HG03060 (cell line): ENCODE results near the gene ANKRD16.
A peak's percentile ranks its signal among the peaks of the same experiment; 100 is the strongest.

Experiments used
- ATAC-seq: cut with Tn5 transposase; IDR thresholded peaks from one replicate; pipeline ENCODE4 v1.9.1; 2021; ENCODE audit warnings: low read depth, moderate number of reproducible peaks; ENCODE audit not compliant: unreplicated experiment

Gene ANKRD16

DNA sequence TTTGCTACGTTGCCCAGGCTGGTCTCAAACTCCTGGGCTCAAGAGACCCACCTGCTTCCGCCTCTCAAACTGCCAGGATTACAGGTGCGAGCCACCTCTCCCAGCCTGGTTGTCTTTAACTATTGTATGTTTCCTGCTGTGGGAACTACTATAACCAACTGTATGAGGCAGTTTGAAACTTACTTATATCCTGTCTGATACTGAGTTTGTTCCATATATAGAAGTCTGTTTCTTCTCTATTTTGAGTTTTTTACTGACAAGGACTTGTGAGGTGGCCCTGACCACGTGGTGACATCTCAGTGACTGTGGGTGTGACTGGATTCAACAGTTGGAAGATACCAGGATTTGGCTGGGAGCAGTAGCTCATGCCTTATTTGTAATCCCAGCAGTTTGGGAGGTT is 14.5 kb upstream of the ANKRD16 start:
- ATAC-seq: peak; percentile 85

DNA sequence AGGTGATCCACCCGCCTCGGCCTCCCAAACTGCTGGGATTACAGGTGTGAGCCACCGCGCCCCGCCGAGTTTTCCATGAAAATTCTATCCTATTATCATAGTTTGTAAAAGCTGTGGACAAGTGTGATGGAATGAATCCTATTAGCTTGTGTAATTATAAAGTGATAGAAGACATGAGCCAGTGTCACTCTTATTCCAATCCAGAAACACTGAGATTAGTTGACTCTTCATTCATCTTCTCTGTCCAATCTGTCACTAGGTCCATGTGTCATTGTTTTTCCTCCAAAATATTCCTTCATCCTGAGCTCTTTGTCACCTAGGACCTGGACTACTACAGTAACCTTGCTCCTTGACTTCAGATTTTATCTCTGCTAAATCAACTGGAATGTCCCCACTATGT is 13.9 kb upstream of the ANKRD16 start:
- ATAC-seq: no peak

DNA sequence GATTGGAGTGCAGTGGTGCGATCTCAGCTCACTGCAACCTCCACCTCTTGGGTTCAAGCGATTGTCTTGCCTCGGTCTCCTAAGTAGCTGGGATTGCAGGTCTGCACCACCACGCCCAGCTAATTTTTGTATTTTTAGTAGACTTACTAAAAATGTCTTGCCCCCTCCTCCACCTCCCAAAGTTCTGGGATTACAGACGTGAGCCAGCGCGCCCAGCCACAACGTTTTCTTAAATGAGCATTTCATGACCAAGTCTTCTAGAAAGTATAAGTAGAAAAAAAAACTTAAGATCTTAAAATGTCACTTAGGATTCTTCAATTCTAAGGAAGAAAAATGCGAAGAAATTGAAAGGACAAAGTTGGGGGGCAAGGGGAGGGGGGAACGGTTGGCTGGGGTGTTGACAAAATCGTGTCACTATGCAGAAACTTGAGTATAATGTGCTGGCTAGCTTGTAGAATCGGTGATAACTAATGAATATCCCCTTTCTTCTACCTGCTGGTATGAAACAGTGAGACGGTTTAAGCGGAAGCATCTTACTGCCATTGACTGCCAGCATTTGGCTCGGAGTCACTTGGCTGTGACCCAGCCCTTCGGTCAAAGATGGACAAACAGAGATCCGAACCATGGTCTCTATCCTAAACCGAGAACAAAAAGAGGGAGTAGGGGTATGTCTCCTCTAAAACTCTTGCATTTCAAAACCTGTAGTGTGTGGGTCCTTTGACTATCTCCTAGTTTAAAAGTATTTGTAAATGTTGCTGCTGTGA is 13.0 kb upstream of the ANKRD16 start:
- ATAC-seq: no peak

DNA sequence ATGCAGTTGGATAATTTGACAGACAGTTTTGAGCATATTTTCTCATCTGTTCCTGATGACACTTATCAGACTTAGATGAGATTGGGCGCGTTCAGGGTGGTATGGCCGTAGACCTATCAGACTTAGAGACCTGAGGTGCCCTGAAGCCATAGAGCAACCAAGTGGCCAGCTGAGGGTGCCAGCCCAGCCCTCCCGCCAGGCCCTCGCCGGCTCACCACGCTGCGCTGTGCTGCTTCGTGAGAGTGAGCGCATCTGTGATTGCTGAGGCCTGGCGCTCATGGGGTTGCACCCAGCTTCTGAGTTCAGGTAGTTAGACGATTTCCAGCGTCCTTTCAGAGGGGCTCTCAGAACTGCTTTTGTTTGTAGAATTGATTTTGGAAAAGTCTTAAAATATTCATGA is 10.6 kb upstream of the ANKRD16 start:
- ATAC-seq: no peak

DNA sequence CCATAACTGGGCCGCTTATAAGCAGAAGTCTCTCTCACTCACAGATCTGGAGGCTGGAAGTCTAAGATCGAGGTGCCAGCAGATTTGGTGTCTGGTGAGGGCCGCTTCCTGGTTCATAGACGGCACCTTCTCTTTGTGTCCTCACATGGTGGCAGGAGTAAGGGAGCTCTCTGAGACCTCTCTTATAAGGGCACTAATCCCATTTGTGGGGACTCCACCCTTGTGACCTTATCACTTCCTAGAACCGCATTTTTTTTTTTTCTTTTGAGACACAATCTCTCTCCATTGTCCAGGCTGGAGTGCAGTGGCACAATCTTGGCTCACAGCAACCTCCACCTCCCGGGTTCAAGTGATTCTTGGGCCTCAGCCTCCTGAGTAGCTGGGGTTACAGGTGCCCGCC is 8.5 kb upstream of the ANKRD16 start:
- no peak for ATAC-seq

DNA sequence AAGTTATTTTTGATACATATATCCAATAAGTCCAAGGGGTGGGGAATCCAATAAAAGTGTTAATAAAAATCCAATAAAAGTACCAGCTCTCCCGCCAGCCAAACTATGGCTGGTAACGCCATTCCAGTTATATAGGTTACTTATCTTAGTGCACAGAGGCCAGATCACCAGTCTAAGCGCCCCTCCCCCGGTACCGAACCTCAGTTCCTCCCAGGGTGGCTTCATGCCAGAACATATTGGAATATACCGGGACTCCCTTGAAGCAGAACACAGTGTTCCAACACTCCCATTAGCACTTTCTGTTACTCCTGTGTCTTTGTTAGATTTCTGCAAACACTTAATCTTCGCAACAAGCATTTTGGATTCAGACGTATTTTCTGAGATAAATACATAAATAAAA is 7.8 kb upstream of the ANKRD16 start:
- no peak for ATAC-seq

DNA sequence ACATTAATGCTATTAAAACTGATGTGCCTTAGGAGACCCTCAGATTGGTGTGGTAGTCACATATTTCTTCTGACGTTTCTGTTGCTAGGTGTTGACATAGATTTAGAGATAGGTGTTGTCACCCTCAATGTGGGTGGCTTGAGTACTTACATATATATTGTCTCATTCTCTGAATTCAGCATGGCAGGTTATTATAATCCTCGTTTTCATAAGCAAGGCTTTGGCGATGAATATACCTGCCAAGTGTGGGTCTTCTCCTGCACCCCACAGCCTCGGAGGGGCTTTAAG is 7.3 kb upstream of the ANKRD16 start:
- ATAC-seq: no peak

DNA sequence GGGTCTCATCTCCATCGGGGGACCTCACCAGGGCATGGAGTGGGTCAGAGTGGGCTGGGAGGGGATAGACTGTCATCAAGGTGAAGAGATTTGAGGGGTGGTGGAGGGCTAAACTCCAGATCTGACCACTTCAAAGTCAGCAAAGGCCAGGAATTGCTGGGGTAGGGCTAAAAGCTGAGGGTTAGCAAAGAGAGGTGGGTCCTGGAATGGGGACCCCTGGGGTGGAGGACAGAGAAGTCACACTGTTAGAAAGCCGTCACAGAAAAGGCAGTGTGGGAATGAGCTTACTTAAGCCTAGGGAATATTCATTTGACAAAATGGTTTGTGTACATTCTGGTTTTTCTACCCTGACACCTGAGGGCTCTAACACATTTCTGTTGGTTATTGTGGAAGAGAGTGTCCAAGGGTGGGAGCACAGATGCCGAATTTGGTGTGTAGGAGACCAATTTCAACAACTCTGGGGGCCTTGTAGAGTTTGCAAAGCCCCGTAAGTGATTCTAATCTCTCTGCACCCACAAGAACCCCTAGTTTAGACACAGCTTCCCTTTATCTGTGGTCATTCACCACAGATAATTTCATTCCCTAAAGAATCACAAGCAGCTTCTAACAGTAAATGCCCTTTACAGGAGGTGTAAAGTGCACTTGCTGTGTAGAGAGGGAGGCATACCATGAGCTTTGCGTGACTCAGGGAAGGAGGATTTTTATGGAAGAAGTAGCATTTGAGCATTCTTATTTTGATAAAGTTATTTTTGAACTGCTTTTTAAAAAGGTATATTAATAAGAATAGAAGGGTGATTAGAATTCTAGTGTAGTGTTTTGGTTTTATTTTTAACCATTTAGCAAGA is 6.7 kb upstream of the ANKRD16 start:
- no peak for ATAC-seq

DNA sequence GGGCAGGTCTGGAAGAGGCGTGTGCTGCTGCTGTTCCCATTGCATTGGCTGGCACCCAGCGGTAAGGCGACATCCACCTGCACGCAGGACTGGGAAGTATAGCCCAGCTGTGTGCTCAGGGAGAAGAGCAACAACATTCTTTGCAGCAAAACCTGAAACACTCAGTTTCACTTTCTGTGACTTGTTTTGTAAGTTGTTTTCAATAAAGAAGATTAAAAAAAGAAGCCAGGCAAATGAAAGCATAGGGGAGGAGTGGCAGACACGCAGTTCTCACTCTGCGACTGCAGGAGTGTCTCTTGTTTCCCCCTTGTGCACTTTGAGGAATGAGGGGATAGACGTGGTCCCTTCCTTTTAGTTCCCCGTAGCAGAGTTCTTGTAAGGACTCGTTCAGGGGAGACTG is 6.1 kb upstream of the ANKRD16 start:
- peak; percentile 75 for ATAC-seq

DNA sequence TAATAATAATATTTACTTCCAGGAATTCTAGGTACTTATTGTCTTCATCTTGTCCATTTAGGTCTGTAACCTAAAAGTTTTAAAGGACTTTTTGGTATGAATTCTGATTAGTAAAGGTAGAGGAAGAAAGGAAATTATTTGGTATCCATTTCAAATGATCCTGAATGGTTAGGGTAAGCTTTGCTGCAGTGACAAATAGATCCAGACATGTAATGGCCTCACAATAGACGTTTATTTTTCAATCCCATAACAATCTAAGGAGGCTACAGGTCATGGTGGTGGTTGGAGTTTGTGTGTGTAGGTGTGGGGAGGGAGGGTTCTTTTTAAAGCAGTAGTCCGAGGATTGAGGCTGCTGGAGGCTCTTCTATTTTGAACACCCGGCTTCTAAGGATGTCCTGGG is 5.7 kb upstream of the ANKRD16 start:
- ATAC-seq: no peak

DNA sequence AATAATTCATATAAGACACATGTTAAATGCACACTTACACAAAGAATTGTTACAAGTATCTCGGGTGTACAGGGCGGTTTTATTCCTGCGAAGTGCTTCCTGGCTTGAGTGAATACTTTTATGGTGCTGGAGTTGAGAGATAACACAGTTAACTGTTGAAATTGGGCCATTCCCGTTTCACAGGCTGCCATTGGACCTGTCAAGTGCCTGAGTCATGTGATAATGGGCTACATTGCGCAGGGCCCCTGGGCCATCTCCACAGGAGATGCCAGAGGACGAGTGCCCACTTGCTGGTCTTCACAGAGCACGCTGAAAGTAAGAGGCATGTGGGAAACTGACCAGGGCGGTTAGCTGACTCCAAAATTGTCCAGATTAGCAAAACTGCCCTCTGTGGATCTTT is 5.2 kb upstream of the ANKRD16 start:
- ATAC-seq: no peak

DNA sequence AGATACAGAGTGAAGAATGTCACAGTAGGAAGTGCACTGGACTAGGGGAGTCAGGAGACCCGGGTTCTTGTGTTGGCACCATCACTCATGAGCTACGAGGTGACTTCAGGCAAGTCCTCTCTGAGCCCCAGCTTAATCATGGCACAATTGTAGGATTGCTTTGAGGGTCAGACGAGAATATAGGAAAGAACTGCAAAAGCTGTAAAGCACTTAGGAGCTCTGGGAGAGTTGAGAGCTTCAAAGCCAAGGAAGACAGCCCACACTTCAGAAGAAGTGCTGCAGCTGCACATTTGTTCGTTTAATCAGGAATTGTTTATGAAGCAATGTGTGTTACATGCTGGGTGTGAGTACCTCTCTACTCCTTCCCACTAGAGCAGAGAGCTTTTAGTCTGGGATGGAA is 4.7 kb upstream of the ANKRD16 start:
- no peak for ATAC-seq

DNA sequence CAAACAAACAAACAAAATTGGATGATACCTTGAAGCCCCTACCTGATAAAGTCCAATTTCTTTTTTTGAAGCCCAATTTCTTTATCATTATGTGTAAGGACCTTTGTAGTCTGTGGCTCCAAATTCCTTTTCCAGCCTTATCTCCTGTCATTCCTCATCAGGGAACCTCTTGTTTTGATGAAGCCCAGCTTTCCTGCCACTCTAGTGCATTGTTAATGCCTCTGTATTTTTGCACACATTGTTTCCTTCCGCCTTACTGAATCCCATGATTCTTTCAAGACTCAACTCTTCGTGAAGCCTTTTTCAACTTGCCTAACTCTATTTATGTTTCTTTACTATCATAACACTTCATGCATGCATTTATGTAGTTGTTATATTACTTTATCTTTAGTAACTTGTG is 3.6 kb upstream of the ANKRD16 start:
- no peak for ATAC-seq

DNA sequence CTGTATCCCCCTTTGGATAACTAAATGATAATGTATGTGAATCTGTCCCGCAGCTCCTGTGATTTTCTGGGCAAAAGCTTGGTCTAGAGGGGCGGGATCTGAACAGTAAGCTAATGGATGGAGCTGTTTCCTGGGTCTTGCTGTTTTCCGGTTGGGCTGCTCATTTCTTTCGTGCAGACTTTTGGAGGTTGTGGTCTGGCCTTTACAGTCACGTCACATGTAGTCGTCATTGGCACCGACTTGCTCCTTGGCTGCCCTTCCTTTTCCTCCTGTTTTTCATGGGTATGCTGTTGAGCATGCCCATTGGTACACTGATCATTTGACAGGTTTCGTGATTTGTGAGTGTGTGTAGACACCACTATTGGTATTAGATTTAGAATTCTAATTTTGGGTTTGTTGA is 2.3 kb upstream of the ANKRD16 start:
- ATAC-seq: no peak

DNA sequence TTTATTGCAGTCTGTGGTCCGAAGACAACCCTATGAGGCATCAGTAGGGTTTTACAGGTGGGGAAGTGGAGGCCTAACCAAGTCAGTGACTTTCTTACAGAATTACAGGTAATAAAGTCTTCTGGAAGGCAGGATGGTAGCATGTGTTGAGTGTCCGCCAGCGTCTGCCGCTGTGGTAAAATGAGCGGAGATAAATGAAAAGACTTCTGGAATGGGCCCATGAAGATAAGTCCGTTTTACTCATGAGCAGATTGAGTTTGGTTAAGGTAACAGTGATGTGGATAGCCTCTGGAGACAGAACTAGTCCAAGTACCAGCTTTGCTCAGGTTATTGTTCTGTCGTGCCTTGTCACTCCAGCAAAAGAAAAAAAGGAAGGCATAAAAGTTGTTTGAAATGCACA is 1.3 kb upstream of the ANKRD16 start:
- ATAC-seq: no peak

DNA sequence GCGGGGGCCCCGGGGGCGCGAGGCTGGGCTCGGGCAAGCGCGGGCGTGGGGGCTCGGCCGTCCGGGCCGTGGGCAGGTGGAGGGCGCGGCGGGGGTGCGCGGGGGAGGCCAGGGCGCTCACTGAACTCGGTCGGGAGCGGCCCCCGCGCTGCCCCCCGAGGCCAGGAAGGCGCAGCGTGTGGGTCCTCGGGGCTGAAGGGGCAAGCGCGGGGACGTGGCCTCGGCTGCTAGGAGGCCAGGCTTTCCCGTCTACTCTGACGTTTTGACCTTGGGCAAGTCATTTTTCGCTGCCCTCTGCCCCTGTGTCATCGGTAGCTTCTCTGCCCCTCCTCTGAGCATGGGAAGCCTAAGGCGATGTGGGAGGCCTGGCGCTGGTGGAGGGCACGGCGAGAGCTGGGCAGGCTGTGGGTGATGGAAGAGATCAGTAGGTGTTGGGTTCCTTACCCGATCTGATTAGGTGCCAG is 791 bp upstream of the ANKRD16 start:
- no peak for ATAC-seq

DNA sequence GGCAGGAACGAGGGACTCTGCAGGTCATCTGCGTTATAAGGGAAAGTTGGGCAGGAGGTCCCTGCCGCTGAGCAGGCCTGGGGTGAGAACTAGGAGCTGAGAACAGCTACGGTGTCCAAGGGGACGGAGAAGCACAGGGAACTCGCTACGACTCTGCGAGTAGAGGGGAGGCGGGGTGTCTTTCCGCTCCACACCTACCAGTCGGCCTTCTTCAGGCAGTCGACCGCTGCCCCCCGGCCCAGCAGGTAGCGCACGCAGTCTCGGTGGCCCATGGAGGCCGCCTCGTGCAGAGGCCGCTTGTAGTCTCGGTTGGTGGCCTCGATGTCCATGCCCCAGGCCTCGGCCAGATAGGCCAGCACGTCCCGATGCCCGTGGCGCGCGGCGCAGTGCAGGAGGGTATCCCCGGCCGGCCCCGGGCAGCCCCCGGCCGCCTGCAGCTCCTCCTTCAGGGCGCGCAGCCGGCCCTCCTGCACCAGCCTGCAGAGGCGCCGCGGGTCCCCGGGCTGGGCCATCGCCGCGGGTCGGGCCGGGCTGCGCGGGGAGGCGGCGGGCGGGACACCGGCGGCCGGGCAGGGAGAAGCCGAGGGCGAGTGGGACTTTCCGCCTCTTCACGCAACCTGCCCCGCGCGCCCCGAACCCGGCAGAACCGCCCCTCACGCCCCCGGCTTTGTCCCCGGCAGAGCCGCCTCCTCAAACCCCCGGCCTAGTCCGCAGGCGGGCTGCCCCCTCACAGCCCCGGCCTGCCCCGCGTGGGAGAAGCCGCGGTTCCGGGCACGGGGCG is 660 bp downstream of the ANKRD16 start:
- no peak for ATAC-seq

DNA sequence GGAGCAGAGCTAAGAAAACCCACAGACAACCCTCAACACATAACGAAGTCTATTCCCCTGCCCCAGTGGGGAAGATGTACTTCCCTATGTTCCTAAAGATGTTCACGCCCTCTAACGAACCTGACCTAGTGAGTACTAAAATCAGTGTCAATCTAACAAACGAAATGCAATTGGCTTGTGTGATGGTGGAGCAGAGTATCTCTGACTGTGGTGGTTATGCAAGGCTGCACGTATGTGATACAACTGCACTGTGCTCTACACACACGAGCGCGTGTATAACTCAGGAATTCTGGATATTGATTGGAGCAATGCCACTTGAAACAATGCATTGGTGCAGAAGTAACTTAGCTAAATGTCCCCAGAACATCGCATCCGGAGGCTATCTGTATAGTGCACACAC is 1.3 kb downstream of the ANKRD16 start:
- ATAC-seq: no peak

DNA sequence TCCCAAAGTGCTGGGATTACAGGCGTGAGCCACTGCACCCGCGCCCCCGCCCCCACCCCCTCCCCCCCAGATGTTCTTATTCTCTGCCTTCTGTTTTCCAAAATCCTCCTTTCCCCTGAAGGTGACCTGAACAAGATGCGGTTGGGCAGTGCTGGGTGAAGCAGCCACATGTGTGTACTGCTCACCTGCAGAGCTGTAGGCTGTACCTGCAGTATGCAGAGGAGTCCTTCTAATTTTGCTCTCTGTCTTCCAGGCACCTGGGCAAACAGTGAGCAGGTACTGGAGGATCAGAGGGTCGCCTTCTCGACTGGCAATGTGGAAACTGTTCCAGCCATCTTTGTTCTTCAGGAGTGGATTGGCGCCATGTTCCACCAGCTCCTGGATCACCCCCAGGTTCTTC is 2.1 kb downstream of the ANKRD16 start:
- no peak for ATAC-seq

DNA sequence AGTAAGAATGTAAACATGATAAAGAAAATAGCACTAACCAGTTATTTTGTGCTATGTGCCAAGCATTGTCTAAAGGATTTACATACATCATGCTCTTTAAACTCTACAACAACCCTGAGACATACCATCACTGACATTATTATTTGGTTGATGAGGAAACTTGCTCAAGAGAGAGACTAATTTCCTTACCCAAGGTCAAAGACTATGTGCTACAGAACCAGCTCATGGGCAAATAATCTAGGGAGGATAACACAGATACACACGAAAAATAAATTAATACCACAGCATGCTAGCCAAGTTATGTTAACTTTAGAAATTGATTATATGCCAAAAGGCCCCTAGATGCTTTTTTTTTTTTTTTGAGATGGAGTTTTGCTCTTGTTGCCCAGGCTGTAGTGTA is 2.7 kb downstream of the ANKRD16 start:
- no peak for ATAC-seq

DNA sequence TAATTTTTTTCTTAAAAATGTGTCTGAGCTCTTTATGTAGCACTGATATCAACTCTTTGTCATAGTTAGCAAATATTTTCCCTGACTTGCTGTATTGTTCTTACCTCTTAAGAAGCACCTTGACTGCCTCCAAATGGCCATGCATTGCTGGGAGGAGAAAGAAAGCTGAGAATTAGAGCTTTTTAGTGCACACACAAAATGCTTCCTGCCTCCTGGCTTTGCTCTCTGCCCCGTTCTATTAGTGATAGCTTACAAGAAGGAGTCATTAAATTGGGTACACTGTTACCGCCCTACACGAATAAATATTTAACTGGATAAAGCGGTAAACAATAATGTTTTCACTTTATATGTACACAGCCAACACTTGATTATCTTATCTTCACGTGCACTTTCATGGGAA is 4.1 kb downstream of the ANKRD16 start:
- no peak for ATAC-seq
